Hematopoietic multipotent progenitor cell treated with erythropoietin and hydrocortisone succinate and interleukin-3 and kit ligand, for 6 days (in vitro differentiated cells): ENCODE measurements around the gene MRPL33.

Source experiments
- DNase-seq: peaks from one replicate; pipeline ENCODE4 v3.0.0-alpha.2; 2015

MRPL33 gene

GRCh38 chr2:27771548-27772335, at the start of gene MRPL33:
MRPL33 (plus strand) TSS chr2:27771719; CDS start chr2:27771778, 59 bp downstream.
- DNase-seq, result peak; percentile 97

GRCh38 chr2:27721884-27722485, 49.5 kb upstream of the MRPL33 start:
- DNase-seq, result no peak

GRCh38 chr2:27723372-27724144, 48.0 kb upstream of the MRPL33 start:
- DNase-seq, result peak; percentile 82

DNA sequence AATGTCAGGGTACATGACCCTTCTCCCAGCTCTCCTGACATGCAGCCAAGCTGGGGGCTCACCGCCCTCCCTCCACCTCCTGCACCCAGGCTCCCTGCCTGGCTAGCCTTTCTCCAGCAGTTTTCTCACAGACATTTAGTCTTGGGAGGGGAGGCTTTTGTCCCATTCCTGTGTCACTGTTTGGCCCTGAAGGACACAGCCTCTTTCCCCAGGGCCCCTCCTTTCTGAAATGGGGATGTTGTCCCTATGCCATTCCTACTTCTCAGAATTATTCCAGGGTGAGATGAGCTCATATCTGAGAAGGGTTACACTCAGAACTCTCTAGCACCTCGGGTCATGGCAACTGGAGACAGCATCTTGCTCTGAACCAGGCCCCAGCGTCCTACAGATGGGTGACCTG, 47.3 kb upstream of the MRPL33 start:
- no peak for DNase-seq

- DNase-seq, result no peak
Observed at GRCh38 chr2:27724905-27725701, 46.4 kb upstream of the MRPL33 start.

DNA sequence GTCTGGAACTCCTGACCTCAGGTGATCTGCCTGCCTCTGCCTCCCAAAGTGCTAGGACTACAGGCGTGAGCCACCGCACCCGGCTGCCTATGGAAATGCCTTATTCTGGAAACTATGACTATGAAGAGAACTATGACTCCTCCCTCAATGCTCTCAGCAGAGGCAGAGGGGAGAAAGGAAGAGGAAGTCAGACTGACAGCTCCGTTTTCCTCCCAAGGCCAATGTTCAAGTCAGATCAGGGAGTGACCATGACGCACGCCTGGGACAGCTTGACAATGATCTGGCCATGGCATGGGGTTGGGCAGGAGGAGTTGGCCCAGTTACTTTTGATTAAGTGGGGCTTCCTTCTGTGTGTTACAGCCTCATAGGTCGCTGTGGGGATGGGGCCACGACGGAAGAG, 44.3 kb upstream of the MRPL33 start:
- no peak for DNase-seq

GRCh38 chr2:27728081-27728858, 43.2 kb upstream of the MRPL33 start:
- no peak for DNase-seq

DNA sequence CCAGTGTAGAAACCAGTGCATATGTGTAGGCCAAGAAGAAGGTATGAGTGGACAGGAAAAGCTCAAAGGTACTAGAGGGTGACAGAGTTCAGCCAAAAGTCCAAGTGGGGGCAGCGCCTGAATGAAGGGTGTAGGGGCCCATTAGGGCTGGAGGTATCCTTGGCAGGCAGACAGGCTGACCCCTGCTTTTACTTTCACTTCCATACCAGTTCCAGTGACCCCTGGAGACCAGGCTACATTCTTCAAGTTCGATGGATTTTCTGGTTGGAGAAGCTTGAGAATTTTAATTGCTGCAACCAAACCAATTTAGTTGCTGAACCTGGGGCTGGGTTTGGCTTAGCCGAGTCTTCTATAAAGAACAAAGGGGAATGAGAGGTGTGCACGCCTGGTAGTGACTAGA, 42.3 kb upstream of the MRPL33 start:
- no peak for DNase-seq

DNA sequence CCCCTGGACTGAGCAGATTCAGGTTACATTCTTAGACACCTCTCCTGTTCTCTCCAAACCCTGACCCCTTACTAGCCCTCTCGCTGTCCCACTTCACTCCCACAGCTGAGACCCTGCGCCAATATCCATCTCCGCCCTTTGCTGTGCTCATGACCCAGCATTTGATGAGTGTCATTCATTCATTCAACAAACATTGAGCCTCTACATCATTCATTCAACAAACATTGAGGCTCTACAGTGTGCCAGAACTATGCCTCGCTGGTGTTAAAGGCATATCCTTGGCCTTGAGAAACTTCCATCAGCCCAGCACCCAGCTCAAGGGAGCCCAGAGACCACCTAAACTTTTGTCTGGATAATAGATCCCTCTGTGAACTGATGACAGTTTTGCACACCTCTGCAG, 41.9 kb upstream of the MRPL33 start:
- DNase-seq, result no peak

- DNase-seq, result no peak
Observed at GRCh38 chr2:27730261-27730662, 41.3 kb upstream of the MRPL33 start.

DNA sequence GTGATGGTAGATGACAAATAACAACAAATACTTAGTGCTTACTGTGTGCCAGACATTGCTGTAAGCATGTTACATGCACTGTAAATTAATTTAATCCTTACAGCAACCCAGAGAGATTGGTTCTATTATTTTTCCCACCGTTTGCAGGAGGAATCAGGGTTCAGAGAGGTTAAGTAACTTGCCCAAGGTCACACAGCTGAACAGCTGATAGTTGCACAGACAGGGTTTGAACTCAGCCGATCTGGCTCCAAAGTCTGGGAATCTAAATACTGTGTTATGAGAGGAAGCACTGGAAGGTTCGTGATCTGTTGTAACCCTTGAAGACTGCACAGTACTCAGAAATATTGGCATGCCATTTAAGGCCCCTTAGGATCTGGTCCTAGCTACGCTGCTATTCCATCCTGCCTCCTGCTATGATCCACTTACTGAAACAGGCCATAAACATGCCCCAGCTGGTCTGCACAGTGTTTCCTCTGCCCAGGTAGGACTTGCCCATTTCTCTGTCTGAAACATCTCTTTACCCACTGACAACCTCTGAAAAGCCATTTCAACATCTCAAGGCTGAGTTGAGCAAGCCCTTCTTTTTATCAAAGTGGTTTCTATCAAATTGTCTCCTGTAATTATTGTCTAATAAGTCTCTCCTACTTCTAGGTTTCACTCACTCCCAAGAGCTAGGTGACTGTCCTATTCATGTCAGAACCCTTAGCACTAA, 40.4 kb upstream of the MRPL33 start:
- DNase-seq, result no peak

DNA sequence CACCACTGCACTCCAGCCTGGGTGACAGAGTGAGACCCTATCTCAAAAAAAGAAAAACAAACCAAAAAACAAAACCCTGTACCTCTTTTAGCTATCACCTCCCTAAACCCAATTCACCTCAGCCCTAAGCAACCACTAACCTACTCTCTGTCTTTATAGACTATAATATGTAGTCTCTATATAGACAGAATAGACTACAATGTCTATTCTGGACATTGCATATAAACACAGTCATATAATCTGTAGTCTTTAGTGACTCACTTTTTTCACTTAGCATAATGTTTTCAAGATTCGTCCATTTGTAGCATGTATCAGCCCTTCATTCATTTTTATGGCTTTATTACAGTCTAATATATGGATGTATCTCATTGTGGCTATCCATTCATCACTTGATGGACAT, 37.2 kb upstream of the MRPL33 start:
- DNase-seq, result no peak

- DNase-seq, result peak; percentile 77
Observed at GRCh38 chr2:27735263-27735904, 36.1 kb upstream of the MRPL33 start.

DNA sequence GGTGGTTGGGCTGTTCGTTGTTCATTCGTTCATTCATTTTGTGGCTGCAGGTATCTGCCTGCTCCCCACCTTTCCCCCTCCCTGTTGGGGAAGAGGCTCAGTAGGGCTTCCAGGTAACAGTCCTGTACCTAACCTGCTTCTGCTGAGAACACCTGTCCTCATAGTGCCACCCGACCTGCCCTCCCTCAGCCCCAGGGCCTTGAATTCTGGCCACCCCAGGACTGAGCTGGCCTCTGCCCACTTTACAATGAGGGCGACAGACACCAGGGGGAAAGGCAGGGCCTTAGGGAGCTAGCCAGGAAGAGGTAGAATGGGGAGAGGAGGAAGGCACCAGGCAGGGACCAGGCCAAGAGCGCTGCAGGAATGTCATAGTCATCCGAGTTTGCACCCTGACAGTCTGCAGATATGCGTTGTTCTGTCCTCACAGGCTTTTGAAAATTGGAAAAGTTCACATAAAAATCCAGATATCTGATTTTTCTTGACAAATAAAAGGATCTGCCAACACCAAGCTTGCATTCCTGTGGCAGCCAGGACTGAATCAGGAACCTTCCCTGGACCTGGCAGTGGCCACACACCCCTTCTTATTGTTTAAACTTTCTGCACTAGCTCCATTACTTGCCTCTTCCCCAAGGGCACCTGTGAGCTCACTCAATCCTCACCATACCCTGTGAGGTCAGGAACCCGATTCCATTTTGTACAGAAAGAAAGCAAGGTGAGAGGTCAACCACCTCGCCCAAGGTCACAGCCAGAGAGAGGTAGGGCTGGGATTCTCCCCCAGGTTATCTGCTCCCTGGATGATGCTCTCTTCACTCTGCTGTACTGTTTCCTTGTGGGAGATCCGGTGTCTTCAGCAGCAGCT, 35.3 kb upstream of the MRPL33 start:
- DNase-seq, result no peak

DNA sequence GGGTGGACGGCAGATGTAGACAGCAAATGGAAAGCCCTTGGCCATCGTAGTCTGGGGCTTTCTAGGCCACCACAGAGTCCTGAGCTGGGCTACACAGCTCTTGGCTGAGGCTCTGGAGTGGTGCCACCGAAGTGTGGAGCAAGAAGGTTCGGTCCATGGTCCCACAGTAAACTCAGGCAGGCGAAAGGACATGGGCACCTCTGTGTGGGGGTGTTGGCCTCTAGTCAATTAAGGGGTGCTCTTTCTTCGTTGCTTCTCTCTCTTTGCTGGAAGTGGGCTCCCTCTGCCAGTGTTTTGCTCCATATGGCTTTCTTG, 34.7 kb upstream of the MRPL33 start:
- DNase-seq, result no peak

GRCh38 chr2:27737676-27738348, 33.7 kb upstream of the MRPL33 start:
- DNase-seq, result no peak

DNA sequence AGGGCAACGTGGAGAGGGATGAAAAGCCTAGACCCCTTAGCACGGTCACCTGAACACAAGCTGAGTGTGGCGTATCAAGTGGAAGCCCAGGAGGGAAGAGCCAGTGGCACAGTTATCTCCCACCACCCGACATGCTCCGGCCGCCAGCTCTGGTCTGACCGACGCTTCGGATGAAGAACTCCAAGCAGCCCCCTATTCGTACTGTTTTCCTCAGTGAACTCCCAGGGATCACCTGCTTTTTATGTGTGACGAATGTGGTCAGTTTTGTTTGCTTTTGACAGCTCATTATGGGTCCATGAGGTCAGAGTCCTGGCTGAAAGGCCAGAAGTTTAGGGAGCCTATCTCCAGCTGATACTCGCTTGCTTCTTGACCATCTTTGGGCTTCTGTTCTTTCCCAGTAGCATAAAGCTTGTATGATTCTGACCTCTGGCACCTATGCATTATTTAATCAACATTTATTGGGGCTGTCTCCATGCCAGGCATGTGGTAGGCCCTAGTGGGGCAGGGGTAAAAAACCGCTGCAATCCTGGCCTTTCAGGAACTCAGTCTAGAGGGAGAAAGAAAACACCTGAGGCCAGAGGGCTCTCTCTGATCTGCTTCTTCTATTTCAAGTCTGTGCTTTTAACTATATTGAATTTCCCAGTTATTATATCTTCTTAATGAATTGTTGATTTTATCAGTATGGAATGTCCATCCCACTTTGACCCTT, 33.0 kb upstream of the MRPL33 start:
- DNase-seq, result no peak

- DNase-seq, result no peak
Observed at GRCh38 chr2:27739058-27739373, 32.5 kb upstream of the MRPL33 start.

DNA sequence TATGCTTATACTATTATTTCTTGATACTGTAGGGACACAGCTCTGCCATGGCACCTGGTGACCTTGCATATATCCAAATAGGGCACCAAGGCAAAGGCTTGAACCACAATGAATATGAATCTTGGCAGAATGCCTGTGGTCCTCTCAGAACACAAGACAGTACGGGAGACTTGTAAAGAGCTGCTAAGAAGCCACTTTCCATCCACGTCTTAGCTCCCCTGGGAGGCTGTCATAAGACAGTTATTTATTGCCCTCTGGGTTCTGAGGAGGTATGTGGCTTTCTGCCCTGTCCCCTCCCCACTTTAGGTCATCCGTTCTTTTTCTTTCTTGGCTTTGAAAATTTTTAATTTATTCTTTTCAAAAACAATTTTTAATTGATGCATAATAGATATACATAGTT, 29.8 kb upstream of the MRPL33 start:
- DNase-seq, result no peak
